GM18519 (cell line): ENCODE measurements around the gene GREB1L.
"Not testable (repeated sequence)": the region's sequence is repeated elsewhere in the genome, so short reads cannot be mapped to it uniquely, and the experiment has no call there.

Source experiments
- ATAC-seq: cut with Tn5 transposase; IDR thresholded peaks from one replicate; pipeline ENCODE4 v1.9.1; 2021; ENCODE audit warnings: mild to moderate bottlenecking, moderate library complexity; ENCODE audit not compliant: unreplicated experiment, low FRiP score

The GREB1L gene

DNA sequence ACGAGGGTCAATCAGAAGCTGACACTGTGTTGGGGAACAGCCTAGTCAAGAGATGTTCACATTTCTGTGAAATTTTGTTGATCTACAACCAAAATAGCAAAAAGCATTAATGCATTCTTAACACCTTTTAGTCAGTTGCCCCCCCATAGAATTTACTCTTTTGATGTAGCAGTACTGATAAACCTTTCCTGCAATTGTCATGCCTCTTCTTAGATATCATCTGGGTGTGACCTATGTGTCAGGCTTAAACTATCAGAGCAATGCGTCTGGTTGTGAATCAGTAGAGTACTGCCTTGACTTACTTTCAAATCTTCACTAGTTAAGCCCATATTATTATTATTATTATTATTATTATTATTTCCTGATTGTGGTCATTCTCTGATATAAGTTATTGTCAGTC, 61.9 kb downstream of the GREB1L start:
- ATAC-seq = no peak

- no peak for ATAC-seq
Measured at GRCh38 chr18:21305621-21306020, 63.6 kb downstream of the GREB1L start.

DNA sequence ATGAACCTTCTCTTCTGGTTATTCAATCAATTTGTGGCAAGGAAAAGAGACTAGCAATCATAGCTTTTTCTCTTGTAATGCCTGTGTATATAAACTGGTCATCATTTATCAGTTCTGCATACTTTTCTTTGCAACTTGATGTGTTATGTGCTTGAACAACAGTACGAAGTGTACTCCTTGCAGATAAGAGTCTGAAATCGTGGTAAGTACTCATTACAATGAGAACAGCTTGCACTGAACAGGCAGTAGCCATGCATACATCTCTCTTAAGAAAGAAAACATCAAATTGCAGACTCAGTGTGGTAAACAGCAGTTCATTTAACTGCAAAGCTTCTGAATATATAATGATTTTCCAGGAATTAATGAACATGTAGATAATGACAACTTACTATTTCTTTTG, 64.3 kb downstream of the GREB1L start:
- ATAC-seq = no peak

DNA sequence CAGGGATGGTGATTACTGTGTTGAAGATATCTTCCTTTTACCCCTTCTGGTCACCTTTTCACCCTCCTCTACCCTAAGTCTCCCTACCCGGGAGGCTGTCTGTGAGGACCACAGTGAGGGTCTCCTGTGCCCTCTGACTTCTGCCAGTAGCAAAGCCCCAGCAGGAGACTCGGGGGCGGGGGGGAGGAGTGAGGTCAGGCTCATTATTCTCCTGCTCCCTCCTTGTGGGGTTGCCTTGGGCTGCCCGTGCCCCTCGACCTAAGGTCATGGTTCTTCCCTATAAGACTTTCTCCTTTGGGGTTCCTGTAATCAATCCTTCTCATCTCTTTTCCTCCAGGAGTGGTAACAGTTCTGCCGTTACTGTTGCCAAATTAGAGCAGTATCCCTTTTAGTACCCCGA, 65.5 kb downstream of the GREB1L start:
- ATAC-seq = no peak

GRCh38 chr18:21309248-21309647, 67.2 kb downstream of the GREB1L start:
- no peak for ATAC-seq

- not testable (repeated sequence) for ATAC-seq
Measured at GRCh38 chr18:21311980-21312379, 69.9 kb downstream of the GREB1L start.

GRCh38 chr18:21313576-21313975, 71.5 kb downstream of the GREB1L start:
- ATAC-seq = no peak

DNA sequence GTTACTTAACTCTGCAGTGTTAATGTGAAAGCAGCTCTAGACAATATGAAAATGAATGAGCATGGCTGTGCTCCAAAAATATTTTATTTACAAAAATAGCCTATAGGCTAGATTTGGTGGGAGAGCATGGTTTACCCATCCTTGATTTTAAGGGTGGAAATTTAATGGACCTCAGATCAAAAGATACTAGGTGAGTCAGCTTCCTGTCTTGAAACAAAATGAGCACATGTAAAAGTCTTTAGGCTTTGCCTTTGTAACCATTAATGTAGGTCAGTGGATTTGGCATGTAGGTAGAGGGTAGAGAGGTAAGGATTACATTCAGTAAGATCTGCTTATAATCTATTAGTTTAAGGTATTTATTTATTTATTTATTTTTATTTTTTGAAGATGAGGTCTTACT, 72.7 kb downstream of the GREB1L start:
- ATAC-seq = no peak

GRCh38 chr18:21315126-21315525, 73.1 kb downstream of the GREB1L start:
- not testable (repeated sequence) for ATAC-seq

- no peak for ATAC-seq
Measured at GRCh38 chr18:21315741-21316197, 73.7 kb downstream of the GREB1L start.

GRCh38 chr18:21316296-21316695, 74.3 kb downstream of the GREB1L start:
- no peak for ATAC-seq

GRCh38 chr18:21321711-21322110, 79.7 kb downstream of the GREB1L start:
- ATAC-seq = no peak

- ATAC-seq = no peak
Measured at GRCh38 chr18:21327101-21327500, 85.1 kb downstream of the GREB1L start.

- ATAC-seq = no peak
Measured at GRCh38 chr18:21330122-21330701, 88.2 kb downstream of the GREB1L start.

DNA sequence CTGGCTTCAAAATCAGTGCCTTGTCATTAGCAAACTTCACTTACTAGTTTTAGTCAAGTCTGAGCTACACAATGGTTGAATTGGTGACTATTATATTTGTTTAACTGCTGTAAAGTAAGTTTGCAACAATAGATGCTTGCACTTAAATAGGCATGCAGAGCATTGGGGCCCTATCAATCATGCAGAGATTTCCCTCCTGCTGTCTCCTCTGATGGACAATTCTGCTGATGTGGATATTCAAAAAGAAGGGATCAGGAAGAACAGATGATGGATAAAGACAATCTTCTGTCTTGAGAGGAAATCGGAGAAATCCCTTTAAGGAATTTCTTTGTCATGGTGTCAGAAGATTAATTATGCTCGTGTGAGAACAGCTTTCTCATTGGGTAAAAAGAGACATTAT, 89.0 kb downstream of the GREB1L start:
- ATAC-seq = no peak

GRCh38 chr18:21335927-21336488, 94.0 kb downstream of the GREB1L start:
- no peak for ATAC-seq

GRCh38 chr18:21336846-21337245, 94.8 kb downstream of the GREB1L start:
- no peak for ATAC-seq

DNA sequence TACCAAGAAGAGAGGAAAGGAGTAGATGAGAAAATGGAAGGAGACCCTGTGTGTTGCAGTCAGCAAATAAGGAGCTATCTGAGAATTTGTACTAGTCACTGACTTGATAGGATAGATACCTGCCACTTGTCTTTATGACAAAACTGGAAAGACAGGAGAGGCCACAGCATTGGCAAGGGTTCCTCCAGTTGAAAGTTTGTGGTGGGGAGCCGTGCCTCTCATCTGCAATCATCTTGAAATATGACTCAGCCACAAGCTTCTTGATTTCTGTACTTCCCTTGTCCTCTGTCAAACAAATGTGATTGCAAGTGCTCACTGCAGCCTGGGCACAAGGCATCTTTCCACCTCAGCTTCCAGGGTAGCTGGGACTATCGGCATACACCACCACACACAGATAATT, 99.1 kb downstream of the GREB1L start:
- no peak for ATAC-seq

GRCh38 chr18:21342372-21342771, 100.3 kb downstream of the GREB1L start:
- ATAC-seq = no peak

DNA sequence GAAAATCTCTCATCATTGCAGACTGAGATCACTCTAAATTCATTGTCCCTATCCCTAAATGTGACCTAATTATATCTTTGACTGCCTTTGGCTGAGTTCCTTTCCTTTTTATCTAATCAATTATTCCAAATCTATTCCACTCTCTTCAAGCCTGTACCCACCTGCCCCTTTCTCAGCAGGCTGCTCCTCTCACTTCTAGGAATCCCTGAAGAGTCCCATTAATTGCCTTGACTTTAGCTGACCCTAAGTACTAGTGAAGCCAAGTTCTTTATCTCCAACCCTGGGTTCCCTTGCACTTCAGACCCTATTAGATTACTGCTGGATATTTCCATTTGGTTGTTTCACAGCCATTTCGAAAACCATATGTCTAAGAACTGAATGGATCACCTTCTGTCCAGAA, 102.8 kb downstream of the GREB1L start:
- no peak for ATAC-seq

- ATAC-seq = no peak
Measured at GRCh38 chr18:21345840-21346239, 103.8 kb downstream of the GREB1L start.

- ATAC-seq = no peak
Measured at GRCh38 chr18:21359746-21360145, 117.7 kb downstream of the GREB1L start.
